Fibroblast of the aortic adventitia (primary cell): Measurements from ENCODE around the gene OPRM1. TPM values are rescaled to one million over a fixed set of nuclear protein-coding genes. Genes with fewer than 3 reads are reported as not detected.

Source experiments
- DNase-seq: peaks from one replicate; pipeline ENCODE4 v3.0.0-alpha.2; 2010; ENCODE audit warnings: low read depth
- H3K4me3 ChIP-seq: 2 replicates; pipeline ENCODE4 v1.5.1; 2011; ENCODE audit warnings: low read depth, mild to moderate bottlenecking, control low read depth, low read length, moderate library complexity
- total RNA-seq: library from RNA; depleted of rRNA; stranded (reverse); fragments of >200 nt; gene quantifications from 2 replicates; pipeline ENCODE4 v1.2.3, GENCODE V29; 2012; ENCODE audit warnings: low replicate concordance
- TF ChIP-seq, protein P1 (sequence below): IDR thresholded peaks from 2 replicates; pipeline ENCODE4 v1.5.1; 2011; ENCODE audit warnings: mild to moderate bottlenecking, low read length, control low read depth, inconsistent platforms; ENCODE audit not compliant: insufficient read depth

The OPRM1 gene
- total RNA-seq, 1 donor: not detected

DNA sequence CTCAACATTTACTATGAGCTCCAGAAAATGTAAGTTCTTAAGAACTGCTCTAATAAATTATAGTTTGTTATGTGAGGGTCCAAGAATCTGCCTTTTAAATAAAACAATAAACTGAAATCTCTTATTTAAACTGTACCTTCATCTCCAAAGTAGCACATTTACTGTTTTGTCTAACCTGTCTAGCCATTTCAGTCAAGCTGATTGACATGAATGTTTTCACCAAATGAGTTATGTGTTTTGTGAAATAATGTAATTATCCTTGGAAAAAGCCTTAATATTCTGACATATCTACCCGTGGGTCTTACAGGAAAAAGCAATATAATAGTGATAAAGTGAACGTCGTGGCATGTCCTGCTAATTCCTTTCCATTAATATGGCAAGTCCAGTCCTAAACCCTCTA, 57.8 kb downstream of the OPRM1 start:
- no peak overlapping the region for H3K4me3 ChIP-seq
- TF ChIP-seq, protein P1, sequence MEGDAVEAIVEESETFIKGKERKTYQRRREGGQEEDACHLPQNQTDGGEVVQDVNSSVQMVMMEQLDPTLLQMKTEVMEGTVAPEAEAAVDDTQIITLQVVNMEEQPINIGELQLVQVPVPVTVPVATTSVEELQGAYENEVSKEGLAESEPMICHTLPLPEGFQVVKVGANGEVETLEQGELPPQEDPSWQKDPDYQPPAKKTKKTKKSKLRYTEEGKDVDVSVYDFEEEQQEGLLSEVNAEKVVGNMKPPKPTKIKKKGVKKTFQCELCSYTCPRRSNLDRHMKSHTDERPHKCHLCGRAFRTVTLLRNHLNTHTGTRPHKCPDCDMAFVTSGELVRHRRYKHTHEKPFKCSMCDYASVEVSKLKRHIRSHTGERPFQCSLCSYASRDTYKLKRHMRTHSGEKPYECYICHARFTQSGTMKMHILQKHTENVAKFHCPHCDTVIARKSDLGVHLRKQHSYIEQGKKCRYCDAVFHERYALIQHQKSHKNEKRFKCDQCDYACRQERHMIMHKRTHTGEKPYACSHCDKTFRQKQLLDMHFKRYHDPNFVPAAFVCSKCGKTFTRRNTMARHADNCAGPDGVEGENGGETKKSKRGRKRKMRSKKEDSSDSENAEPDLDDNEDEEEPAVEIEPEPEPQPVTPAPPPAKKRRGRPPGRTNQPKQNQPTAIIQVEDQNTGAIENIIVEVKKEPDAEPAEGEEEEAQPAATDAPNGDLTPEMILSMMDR: no peak

DNA sequence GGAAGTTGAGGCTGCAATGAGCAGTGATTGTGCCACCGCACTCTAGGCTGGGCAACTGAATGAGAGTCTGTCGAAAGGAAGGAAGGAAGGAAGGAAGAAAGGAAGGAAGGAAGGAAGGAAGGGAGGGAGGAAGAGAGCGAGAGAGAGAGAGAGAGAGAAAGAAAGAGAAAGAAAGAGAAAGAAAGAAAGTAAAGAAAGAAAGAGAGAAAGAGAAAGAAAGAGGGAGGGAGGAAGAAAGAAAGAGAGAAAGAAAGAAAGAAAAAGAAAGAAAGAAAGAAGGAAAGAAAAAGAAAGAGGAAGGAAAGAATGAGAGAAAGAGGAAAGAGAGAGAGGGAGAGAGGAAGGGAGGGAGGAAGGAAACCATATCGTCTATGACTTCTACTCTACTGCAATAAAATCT, 60.2 kb downstream of the OPRM1 start:
- no peak for DNase-seq
- TF ChIP-seq, protein P1: no peak
- no peak overlapping the region for H3K4me3 ChIP-seq

More for the DNA sequence above, 57.8 kb downstream of the OPRM1 start:
- no peak for DNase-seq

DNA sequence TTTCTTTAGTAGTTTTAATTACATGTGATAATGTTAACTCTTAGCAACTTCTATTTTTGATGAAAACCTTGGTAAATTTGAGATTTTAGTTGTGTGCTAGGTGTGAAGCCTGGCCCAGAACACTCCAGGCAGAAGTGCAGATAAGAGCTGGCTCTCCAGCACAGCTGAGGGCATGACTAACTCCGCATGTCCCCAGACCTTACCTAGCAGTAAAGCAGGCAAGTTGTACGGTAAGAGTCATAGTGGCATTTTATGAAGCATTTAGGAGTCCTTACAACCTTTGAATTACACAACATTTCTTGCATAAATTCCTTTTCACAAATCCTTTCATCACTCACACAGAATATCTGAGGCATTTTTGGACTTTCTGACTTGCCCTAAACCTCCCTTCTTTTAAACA, 67.2 kb downstream of the OPRM1 start:
- no peak for DNase-seq
- H3K4me3 ChIP-seq: no peak overlapping the region
- TF ChIP-seq, protein P1: no peak

DNA sequence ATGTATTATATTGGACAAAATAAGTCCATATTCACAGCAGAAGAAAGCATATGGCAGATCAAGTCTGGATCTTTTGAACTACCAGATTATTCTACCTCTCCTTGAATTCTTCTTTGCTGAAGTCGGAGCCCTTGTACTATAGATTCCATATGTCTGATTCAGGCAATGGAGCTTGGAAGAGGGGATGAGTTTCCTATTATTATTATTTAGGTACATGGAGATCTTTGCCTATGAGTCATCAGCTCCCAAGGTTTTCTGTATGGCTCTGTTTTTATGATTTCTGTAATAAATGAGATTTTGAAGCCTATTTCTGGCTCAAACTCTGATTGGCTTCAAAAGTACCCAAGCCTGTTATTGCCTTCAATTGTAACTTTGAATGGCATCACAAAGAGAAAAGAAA, 72.0 kb downstream of the OPRM1 start:
- H3K4me3 ChIP-seq: no peak overlapping the region
- no peak for DNase-seq
- TF ChIP-seq, protein P1: no peak

DNA sequence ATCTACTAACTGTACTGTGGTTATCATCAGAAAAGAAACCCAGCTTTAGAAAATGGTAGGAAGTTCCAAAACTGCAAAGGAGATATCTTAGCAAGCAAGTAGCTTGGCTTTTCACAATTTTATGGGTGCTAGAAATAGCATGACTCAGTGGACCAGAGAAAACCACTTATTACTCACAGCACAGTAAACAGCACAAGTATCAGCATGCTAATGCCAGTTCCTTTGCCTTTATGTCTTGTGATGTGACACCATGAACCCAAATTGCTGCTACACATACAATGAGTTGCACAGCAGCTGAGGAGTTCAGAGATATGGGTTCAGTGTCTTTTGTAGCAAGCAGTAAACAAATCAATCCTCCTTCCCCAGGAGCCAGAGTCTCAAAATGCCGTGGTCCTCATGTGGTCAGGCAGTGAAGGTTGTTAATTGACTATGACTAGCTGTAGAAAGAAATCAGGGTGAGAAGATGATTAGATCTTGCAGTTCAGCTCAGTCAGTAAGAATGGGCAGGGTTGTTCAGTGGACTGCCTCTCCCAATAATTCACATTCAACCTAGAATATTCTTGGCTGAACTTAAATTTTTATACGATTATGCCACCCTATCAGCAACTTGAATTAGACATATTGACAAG, 73.3 kb downstream of the OPRM1 start:
- no peak overlapping the region for H3K4me3 ChIP-seq
- DNase-seq: no peak
- TF ChIP-seq, protein P1: no peak

DNA sequence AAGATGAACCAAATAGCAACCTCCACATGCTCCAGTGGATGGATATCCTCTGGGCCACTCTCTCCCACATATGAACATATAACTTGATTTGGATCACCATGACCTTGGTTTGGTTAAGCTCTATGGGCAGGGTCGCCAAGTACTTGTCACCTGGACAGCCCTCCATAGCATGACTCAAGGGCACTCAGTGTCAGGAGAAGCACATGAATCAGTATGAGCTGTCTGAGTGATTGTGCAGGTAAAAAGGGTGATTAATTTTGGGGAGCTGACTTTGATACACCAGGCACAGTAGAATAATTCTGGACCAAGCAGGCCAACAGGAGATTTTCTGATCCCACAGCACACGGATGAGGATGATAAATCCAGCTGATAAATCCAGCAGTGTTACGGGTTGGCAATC, 74.4 kb downstream of the OPRM1 start:
- TF ChIP-seq, protein P1: no peak
- DNase-seq: no peak
- H3K4me3 ChIP-seq: no peak overlapping the region

DNA sequence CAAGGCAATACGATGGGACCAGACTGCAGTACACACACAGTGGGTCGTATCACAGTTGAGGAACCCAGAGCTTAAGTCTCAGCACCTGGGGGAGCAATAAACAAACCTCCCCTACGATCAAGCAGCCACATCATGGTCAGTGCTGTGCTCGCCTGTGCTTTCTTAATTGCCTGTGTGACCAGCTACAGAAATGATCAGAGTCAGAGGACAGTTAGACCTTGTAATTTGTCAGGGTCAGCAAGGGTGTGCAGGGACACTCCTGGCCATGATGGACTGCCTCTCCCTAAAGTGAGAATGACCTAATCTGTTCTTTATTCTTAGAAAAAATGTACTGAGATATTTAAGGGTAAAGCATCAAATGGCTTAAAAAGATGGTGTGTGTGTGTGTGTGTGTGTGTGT, 78.4 kb downstream of the OPRM1 start:
- TF ChIP-seq, protein P1: no peak
- no peak overlapping the region for H3K4me3 ChIP-seq
- no peak for DNase-seq
